ENCODE results near the gene HAUS7.

Gene HAUS7

DNA sequence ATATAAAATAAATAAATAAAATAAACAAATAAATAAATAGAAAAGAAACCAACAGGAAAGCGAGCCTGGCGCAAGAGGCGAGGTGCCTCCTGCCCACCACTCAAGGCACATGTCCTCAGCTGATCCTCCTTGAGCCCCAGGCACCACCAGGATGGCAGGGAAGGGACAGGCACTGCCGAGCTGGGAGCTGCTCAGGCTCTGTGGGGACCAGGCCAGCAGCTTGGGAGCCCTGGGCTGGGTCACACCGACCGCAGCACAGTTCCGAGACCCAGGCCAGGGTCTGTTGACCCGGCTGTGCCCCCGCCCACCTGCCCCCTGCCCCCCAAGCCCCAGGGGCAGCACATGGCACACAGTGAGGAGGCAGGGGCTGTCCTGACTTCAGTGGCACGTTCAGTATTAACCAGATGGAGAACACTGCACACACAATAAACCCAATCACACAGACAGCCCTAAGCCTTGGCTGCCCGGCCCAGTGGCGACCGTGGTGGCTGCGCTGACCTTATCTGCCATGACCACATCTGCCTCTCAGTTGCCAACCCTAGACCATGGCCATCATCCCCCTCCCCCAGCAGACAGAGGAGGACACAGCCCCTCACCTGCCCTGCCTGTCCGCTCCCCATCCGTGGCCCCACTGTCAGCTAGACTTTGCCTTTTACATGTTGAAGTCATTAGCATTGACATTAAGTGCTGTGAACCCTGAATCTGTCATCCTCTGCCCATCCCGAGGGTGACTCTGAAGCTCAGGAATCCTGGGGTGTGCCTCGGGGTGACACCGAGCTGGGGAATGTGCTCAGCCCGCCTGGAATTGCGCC, 21.6 kb downstream of the HAUS7 start:
- ChIA-PET POLR2A (no interaction called here), CTCF (interaction anchor here (0.5 kb wide), 1 partner anchor 105 kb away, joined by 3 read pairs; no protein-coding TSS in a partner anchor)
- H3K9me3 ChIP-seq (ENCODE audit: control insufficient read depth, insufficient read depth, low read depth, low read length), result no peaks in the 10 kb centered on the region
- H3K27ac ChIP-seq (ENCODE audit: extremely low read depth, low read depth, low read length), result no peak overlapping the region
- TF ChIP-seq ZEB2 (tag by site-specific recombination; IDR thresholded peaks at IDR 0.05) (no peak), ZNF530 (tag by site-specific recombination; IDR thresholded peaks at IDR 0.05; ENCODE audit: low read depth) (no peak), ZNF23 (tag by site-specific recombination; IDR thresholded peaks at IDR 0.05; ENCODE audit: borderline replicate concordance) (no peak), ZFP69B (tag by site-specific recombination; IDR thresholded peaks at IDR 0.05) (no peak), ZNF391 (tag by site-specific recombination; IDR thresholded peaks at IDR 0.05; ENCODE audit: borderline replicate concordance, low read depth) (no peak), ZNF302 (tag by site-specific recombination; IDR thresholded peaks at IDR 0.05; ENCODE audit: low read depth) (no peak)
- TF ChIP-seq, protein P1, sequence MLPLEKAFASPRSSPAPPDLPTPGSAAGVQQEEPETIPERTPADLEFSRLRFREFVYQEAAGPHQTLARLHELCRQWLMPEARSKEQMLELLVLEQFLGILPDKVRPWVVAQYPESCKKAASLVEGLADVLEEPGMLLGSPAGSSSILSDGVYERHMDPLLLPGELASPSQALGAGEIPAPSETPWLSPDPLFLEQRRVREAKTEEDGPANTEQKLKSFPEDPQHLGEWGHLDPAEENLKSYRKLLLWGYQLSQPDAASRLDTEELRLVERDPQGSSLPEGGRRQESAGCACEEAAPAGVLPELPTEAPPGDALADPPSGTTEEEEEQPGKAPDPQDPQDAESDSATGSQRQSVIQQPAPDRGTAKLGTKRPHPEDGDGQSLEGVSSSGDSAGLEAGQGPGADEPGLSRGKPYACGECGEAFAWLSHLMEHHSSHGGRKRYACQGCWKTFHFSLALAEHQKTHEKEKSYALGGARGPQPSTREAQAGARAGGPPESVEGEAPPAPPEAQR (tag by site-specific recombination; IDR thresholded peaks at IDR 0.05), result no peak
- TF ChIP-seq, protein P2, sequence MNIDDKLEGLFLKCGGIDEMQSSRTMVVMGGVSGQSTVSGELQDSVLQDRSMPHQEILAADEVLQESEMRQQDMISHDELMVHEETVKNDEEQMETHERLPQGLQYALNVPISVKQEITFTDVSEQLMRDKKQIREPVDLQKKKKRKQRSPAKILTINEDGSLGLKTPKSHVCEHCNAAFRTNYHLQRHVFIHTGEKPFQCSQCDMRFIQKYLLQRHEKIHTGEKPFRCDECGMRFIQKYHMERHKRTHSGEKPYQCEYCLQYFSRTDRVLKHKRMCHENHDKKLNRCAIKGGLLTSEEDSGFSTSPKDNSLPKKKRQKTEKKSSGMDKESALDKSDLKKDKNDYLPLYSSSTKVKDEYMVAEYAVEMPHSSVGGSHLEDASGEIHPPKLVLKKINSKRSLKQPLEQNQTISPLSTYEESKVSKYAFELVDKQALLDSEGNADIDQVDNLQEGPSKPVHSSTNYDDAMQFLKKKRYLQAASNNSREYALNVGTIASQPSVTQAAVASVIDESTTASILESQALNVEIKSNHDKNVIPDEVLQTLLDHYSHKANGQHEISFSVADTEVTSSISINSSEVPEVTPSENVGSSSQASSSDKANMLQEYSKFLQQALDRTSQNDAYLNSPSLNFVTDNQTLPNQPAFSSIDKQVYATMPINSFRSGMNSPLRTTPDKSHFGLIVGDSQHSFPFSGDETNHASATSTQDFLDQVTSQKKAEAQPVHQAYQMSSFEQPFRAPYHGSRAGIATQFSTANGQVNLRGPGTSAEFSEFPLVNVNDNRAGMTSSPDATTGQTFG (tag by site-specific recombination; IDR thresholded peaks at IDR 0.05; ENCODE audit: borderline replicate concordance), result no peak
- no peak overlapping the region for H3K4me3 ChIP-seq (ENCODE audit: low read depth, low read length)
- peaks cover 0 to 13% of the 10 kb centered on the region in 2 experiments; a peak in 2 of 3 replicates for H3K36me3 ChIP-seq (ENCODE audit: control insufficient read depth in 2 of 2, insufficient read depth in 1 of 2, low read length in 2 of 2)
- no peaks in the 10 kb centered on the region for H3K4me1 ChIP-seq (ENCODE audit: control insufficient read depth, insufficient read depth, low read length)

DNA sequence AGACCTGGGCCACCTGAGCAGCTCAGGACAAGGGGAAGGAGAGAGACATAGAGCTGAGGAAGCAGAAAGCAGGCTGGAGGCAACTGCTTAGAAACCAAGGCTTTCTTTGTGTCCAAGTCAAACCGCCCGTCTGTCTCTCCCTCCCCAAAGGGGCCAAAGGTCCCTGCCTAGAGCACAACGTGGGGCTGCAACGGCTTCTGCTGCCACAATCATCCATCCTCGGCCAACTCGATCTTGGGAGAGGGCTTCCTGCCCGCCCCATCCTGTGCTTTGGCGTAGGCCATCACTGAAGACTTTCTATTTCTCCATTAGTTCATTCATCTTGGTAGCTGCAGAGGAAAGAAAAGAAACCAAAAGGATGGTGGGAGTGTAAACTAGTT, 22.8 kb downstream of the HAUS7 start:
- Histone ChIP-seq H3K27ac (ENCODE audit: extremely low read depth, low read depth, low read length) (no peak overlapping the region), H3K4me3 (ENCODE audit: low read depth, low read length) (no peak overlapping the region), H3K9me3 (ENCODE audit: control insufficient read depth, insufficient read depth, low read depth, low read length) (no peaks in the 10 kb centered on the region), H3K4me1 (ENCODE audit: control insufficient read depth, insufficient read depth, low read length) (no peaks in the 10 kb centered on the region), H3K36me3 (ENCODE audit: control insufficient read depth in 2 of 2, insufficient read depth in 1 of 2, low read length in 2 of 2) (peaks cover 0 to 12% of the 10 kb centered on the region in 2 experiments; a peak in 2 of 3 replicates)
- TF ChIP-seq WT1 (tag by site-specific recombination; IDR thresholded peaks at IDR 0.05), result no peak
- no peak for TF ChIP-seq ZNF514 (tag by site-specific recombination; IDR thresholded peaks at IDR 0.05)
- TF ChIP-seq, protein P3, sequence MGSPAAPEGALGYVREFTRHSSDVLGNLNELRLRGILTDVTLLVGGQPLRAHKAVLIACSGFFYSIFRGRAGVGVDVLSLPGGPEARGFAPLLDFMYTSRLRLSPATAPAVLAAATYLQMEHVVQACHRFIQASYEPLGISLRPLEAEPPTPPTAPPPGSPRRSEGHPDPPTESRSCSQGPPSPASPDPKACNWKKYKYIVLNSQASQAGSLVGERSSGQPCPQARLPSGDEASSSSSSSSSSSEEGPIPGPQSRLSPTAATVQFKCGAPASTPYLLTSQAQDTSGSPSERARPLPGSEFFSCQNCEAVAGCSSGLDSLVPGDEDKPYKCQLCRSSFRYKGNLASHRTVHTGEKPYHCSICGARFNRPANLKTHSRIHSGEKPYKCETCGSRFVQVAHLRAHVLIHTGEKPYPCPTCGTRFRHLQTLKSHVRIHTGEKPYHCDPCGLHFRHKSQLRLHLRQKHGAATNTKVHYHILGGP (tag by site-specific recombination; IDR thresholded peaks at IDR 0.05), result no peak
- TF ChIP-seq ZNF843 (tag by site-specific recombination; IDR thresholded peaks at IDR 0.05), result no peak
- no peak for TF ChIP-seq SCRT2 (tag by site-specific recombination; IDR thresholded peaks at IDR 0.05)
- no peak for TF ChIP-seq ZBTB7A (tag by site-specific recombination; IDR thresholded peaks at IDR 0.05; ENCODE audit: low read depth)
- TF ChIP-seq, protein P4, sequence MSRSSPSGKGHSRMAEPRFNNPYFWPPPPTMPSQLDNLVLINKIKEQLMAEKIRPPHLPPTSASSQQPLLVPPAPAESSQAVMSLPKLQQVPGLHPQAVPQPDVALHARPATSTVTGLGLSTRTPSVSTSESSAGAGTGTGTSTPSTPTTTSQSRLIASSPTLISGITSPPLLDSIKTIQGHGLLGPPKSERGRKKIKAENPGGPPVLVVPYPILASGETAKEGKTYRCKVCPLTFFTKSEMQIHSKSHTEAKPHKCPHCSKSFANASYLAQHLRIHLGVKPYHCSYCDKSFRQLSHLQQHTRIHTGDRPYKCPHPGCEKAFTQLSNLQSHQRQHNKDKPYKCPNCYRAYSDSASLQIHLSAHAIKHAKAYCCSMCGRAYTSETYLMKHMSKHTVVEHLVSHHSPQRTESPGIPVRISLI (tag by site-specific recombination; IDR thresholded peaks at IDR 0.05), result no peak
- TF ChIP-seq, protein P5, sequence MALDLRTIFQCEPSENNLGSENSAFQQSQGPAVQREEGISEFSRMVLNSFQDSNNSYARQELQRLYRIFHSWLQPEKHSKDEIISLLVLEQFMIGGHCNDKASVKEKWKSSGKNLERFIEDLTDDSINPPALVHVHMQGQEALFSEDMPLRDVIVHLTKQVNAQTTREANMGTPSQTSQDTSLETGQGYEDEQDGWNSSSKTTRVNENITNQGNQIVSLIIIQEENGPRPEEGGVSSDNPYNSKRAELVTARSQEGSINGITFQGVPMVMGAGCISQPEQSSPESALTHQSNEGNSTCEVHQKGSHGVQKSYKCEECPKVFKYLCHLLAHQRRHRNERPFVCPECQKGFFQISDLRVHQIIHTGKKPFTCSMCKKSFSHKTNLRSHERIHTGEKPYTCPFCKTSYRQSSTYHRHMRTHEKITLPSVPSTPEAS (tag by site-specific recombination; IDR thresholded peaks at IDR 0.05), result no peak
- no peak for TF ChIP-seq BCL11B (tag by site-specific recombination; IDR thresholded peaks at IDR 0.05; ENCODE audit: low read depth)
- no peak for TF ChIP-seq ZNF114 (tag by site-specific recombination; IDR thresholded peaks at IDR 0.05)
- TF ChIP-seq ZNF529 (tag by site-specific recombination; IDR thresholded peaks at IDR 0.05; ENCODE audit: insufficient replicate concordance), result no peak
- no peak for TF ChIP-seq ZNF701 (tag by site-specific recombination; IDR thresholded peaks at IDR 0.05)
- TF ChIP-seq, protein P6, sequence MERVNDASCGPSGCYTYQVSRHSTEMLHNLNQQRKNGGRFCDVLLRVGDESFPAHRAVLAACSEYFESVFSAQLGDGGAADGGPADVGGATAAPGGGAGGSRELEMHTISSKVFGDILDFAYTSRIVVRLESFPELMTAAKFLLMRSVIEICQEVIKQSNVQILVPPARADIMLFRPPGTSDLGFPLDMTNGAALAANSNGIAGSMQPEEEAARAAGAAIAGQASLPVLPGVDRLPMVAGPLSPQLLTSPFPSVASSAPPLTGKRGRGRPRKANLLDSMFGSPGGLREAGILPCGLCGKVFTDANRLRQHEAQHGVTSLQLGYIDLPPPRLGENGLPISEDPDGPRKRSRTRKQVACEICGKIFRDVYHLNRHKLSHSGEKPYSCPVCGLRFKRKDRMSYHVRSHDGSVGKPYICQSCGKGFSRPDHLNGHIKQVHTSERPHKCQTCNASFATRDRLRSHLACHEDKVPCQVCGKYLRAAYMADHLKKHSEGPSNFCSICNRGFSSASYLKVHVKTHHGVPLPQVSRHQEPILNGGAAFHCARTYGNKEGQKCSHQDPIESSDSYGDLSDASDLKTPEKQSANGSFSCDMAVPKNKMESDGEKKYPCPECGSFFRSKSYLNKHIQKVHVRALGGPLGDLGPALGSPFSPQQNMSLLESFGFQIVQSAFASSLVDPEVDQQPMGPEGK (tag by site-specific recombination; IDR thresholded peaks at IDR 0.05), result no peak
- POLR2A ChIA-PET, result no interaction called here
- CTCF ChIA-PET, result interaction anchor here (0.6 kb wide), 1 partner anchor 202 kb away, joined by 3 read pairs; no protein-coding TSS in a partner anchor

Measured in HEK293 (cell line).